Measurements from ENCODE around the gene COMMD4.

- TF ChIP-seq CTCF (IDR thresholded peaks at IDR 0.05) (no peak), POLR2AphosphoS5 (IDR thresholded peaks at IDR 0.05) (no peak), POLR2A (IDR thresholded peaks at IDR 0.05) (no peak)
Observed at GRCh38 chr15:75350601-75351361, 14.9 kb downstream of the COMMD4 start.

Measured in suprapubic skin (tissue), 4 donors.